GM19397 (cell line): ENCODE data around the gene CFAP141.
"Not testable (repeated sequence)": the region's sequence is repeated elsewhere in the genome, so short reads cannot be mapped to it uniquely, and the experiment has no call there.

Experiments used
- ATAC-seq: cut with Tn5 transposase; IDR thresholded peaks from one replicate; pipeline ENCODE4 v1.9.1; 2021; ENCODE audit warnings: mild to moderate bottlenecking, moderate library complexity; ENCODE audit not compliant: unreplicated experiment

Gene CFAP141

DNA sequence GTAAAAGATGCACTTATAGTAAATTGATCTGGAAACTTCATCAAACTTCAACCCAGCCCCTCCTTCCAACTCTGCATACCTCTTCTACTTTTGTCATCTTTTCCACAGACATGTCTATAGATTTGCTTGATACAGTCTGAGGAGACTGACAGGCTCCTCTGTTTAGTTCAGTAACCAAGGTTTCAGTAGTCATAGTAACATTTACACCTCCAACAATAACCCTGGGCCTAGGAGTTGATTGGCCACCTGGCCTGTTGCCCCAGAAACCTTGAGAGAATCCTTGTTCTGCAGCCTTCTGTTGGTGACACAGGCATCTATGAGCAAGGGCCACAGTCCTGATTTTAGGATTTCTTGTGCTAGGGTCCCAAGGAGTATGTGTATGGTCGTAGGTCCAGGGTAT lies at the start of gene CFAP141:
CFAP141 (minus strand) TSS at position 138 of the 400 bp plus-strand sequence; CDS start at position 112, 26 bp downstream.
- ATAC-seq, result no peak

DNA sequence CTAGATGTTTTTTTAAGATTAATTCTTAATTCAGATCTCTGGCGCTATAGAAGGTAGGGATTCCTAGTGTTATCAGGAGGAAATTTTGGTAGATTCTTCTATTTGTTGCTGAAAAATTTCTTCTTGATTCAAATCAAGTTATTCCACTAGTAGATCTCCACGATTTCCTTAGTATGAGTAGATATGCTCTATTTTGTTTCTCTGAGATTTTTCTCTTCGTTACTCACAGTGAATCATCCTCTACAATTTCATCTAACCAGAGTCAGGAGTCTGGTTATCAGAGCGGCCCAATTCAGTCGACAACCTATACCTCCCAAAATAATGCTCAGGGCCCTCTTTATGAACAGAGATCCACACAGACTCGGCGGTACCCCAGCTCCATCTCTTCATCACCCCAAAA lies 47.5 kb upstream of the CFAP141 start:
- ATAC-seq, result no peak

DNA sequence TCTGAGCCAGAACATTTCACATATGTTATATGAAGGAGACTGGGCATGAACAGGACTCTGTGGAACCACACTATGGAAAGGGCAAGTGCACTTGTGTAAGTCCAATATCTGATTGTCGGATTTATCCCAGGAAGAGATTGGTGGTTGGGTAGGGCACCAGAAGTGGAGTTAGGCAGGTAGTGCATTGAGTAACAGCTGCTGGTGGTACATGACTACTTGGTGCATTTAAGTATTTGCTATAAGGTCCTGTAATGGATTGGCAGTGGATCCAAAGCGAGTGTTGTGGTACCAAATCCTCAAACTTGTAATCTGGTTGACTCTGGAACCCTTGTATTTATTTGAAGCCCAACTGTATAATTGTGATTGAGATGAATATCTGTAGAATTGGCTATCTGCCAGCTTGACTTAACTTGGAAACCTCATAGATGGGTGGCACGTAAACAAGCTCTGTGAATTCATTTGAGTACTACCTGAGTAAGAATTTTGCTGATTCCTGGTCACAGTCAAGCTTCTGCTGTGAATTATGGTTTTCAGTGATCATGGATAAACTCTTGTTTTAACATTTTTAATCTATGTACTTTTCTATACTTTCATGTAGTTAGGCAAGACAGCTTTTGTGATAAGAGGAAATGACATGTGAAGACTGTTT lies 35.7 kb upstream of the CFAP141 start:
- no peak for ATAC-seq

DNA sequence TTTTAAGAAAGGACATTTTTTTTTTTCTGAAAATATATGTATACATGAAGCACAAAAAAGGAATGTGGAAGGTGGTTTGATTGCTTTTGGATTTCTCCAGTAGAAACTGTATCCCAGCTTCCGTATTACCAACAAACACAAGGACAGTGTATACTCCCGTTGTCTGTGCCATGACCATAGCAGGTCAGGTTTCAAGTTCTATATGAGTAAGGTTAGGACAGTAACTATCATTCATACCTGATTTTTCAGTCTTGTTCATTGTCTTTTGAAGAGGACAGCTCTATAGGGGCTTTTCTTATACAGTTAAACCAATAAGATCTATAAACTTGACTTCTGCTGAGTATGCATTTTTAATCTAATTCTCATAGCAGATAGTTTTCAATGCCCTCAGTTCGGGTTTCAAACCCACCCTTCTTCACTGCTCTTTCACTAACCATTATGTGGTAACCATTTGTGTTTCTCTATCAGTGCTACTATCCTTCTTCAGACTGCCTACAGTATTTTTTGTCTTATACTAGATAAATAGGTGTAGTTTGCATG lies 34.2 kb upstream of the CFAP141 start:
- ATAC-seq, result no peak

DNA sequence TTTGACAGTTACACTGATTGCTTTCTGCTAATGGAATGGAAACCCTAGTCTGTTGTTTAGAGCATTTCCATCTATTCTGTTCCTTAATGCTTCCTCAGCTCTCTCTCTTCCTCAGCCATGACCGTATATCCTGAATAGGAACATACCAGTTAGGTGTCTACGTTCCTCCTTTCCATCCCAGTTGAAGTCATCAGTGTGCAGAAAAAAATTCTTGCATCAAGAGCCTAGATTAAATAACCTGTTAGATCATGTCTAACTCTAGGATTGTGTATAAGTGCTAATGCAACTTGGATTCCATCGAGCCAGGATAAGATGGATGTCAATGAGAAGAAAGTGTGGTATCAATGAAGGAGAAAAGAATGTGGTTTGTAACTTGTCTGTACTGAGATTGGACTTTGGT lies 33.4 kb upstream of the CFAP141 start:
- no peak for ATAC-seq

DNA sequence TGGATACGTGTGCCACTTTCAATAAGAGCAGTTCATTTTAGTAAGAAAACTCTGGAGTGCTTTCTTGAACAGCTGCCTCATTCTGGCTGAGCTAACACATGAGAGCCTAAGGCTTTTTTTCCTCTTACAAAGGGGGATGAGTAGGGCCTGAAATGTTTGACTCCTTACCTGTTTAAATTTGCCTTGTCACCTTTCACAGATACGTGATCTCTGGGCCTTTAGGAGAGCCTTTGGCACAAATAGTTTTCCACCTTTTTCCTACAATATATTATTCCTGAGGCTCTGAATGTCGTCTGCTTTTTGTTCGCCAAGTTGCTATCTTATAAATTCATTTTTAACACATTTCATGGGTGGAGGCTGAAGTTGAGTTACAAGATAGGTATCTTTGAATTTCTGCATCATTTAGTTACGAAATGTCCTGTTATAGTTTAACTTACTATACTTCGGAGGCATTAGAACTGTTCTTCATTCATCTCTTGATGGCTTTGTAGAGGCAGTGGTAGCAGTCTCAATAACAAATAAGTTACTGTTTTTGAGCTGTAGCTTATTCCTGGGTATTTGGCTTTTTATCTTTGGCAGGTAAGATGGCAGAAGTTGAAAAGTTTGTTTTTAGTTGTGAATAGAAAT lies 31.9 kb upstream of the CFAP141 start:
- ATAC-seq, result no peak

DNA sequence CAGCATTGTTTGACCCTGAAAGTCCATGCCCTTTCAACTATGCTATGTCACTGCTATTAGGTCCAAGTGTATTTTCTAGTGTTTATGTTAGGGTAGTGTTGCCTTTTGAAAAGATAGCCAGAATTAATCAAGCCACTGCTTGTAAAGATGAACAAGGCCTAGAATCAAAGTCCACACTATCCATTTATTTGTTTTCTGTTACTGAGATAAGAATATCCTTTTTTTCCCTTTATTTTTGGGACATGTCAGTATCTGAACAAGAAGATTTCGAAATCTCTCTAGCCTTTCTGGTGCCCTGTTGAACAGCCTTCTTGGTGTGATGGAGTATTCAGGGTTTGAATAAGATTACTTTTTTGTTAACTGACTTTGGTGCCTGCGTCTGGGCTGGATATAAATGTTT lies 31.3 kb upstream of the CFAP141 start:
- no peak for ATAC-seq

DNA sequence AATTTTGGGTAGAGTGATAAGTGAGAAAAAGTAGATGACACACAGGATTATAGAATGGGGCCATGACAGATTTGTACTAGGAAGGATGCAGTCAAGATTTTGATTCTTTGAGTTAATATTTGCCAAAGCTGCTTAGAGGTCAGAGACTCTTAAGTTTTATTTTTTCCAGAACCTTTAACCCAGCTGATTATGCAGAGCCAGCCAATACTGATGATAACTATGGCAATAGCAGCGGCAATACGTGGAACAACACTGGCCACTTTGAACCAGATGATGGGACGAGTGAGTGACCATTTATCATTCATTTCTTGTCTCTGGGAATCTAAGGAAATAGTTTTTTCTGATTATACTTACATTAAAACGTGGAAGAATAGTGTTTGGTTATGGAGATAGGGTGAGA lies 30.7 kb upstream of the CFAP141 start:
- ATAC-seq, result no peak

DNA sequence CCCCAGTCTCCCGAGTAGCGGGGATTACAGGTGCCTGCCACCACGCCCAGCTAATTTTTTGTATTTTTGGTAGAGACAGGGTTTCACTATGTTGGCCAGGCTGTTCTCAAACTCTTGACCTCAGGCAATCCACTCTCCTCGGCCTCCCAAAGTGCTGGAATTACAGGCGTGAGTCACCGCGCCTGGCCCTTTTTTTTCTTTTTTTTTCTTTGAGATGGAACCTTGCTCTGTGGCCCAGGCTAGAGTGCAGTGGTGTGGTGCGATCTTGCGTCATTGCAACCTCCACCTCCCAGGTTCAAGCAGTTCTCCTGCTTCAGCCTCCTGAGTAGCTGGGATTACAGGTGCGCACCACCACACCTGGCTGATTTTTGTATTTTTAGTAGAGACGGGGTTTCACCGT lies 27.0 kb upstream of the CFAP141 start:
- not testable (repeated sequence) for ATAC-seq

DNA sequence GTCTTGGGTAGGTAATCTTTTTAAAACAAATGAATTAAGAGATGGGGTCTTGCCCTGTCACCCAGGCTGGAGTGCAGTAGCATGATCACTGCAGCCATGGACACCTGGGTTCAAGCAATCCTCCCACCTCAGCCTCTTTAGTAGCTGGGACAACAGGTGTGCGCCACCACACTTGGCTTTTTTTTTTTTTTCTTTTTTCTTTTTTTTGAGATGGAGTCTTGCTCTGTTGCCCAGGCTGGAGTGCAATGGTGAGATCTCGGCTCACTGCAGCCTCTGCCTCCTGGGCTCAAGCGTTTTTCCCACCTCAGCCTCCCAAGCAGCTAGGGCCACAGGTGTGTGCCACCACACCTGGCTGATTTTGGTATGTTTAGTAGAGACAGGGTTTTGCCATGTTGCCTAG lies 25.0 kb upstream of the CFAP141 start:
- ATAC-seq, result not testable (repeated sequence)

DNA sequence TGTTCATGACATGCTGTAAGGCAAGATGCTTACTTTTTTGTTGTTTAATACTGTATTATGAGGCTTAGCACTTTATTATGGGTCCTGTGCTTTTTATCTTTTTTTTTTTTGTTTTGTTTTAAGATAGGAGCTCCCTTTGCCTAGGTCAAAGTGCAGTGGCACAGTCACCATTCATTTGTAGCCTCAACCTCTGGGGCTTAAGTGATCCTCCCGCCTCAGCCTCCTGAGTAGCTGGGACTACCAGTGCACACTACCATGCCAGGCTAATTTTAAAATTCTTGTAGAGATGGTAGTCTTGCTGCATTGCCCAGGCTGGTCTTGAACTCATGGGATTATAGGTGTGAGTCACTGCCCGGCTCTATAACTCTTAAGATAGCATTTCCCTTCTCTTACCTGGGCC lies 19.2 kb upstream of the CFAP141 start:
- ATAC-seq, result no peak

DNA sequence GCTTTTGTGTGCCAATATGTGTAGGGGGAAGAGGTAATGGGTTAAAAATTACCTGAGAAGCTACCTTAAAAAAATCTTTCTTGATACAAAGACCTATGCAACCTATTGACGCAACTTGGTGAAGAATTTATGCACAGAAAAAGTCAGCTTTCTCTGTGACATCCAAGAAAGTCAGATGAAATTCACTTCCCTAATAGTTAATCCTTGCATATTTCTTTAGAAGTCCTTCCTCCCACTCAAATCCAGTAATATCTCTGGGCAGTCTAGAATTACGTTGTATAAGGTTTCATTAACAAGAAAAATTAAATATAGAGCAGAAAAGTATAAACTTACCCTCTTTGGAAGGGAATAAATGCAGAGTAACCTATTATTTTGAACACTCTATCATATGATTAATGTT lies 17.5 kb upstream of the CFAP141 start:
- ATAC-seq, result no peak

DNA sequence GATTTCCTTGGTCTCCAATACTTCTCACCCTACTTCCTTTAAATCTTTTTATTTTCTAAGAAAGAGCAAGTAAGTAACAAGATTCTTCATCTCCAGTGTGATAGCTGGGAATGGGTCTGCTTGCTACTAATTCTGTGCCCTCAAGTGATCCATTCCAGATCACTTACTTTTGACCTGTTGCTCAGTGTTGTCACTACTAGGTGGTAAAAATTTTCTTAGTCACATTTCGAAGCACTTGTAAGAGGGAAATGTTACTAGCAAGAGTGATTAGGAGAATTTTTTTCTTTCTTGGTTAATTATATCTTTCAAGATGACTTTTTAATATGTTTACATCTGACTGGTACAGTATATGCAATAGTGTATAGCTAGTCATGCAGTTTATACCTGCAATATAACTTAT lies 16.8 kb upstream of the CFAP141 start:
- no peak for ATAC-seq

DNA sequence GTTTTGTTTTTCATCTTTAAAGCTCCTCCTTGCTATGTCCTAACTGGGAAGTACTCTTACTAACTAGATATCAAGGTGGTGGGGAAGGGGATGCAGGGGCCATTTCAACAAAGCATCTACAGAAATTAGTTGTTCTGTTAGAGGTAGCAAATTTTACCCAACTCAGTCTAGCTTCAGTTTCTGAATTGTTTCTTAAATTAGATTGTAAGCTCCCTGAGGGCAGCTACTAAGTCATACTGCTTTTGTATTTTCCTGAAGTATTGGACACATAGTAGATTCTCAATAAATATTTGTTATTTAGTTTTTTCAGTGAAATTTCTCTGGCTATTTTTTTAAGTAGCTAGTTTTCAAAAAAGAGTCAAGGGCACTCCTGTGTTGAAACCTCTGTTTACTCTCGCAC lies 16.4 kb upstream of the CFAP141 start:
- ATAC-seq, result no peak

DNA sequence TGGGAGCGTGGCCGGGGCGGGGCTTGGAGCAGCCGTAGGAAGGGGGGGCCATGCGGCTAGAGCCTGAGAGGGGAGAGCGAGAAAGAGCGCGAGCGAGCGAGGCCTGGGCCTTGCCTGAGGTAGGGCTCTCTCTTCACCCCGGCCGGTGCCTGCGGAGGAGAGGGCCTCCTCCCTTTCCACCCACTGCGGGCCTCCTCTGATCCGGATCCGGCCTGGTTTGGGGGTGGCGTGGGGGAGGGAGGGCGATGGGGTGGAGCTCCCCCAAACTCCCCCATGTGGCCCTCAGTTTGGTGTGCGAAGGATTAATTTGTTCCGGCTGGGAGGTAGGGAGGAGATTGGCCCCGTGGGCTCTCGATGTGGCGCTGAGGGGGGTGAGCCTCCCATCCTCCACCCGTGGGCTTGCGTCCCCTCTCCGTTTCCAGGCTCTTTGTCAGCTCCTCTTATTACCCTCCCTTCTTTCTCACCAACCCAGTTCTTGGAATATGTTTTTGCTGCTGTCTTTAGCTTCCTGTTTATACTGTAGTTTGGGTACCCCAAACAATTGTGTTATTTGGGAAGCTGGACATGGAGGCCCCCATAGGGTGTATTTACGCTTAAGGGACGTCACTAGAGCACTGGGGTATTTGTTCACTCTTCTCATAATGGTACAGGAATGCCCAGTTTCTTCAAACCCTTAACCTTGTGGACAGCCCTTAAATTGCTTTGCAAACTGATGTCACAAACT lies 15.3 kb upstream of the CFAP141 start:
- ATAC-seq, result peak; percentile 8

DNA sequence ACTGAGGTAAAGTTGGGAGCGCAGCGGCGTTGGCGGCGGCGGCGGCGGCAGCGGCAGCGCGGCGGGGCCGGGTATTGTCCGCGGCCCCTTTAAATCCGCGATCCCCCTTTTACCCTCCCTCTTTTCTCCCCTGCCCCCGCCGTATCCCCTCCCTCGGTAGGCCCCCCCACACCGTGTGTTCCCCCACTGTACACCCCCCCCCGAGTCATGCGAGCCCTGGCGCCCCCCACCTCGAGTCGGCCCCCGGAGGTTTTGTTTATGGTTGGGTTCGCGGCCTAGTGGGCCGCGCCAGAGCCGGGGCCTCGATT lies 14.8 kb upstream of the CFAP141 start:
- ATAC-seq, result no peak

DNA sequence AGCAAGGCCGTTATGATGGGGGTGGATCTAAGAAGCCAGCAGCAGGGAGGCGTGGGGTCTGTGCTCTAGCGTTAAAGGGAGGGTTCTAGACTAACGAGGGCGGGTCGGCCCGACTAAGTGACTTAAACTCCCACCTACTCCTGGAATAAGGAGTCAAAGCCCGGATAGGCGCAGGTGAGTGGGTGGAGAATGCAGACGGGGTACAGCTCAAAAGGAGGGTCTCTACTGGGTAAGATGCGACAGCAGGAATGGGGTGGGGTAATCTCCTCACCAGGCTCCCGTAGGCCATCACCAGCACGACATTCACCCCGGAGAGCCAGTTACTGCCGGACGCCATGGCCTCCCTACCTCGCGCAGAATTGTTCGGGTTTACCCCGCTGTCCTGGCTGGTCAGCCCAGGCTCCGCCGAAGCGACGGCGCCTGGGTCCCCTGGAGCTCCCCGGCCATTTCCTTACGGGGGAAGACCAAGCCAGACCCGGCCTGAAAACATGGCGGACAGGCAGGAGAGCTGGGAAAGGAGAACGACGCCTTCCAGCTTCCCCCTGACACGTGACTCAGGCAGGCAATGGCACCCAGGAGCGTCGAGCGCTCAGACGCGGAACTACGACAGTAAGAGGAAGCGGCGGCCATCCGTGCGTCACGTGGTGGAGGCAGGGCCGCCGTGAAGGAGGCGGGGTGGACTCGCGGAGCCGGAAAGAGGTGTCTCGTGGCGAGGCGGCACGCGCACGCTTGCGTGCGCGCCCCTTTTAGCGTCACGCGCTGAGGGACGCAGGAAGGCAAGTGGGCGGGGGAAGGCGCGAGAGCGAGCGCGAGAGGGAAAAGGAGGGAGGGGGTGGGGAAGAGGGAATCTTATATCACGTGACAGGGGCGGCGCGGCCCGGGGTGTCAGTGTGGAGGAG lies 14.2 kb upstream of the CFAP141 start, which contains the start of gene UBAP2L:
UBAP2L (plus strand) TSS at position 885 of the 899 bp plus-strand sequence. CDS start 4,169 bp downstream, outside the sequence.
- peak; percentile 94 for ATAC-seq

DNA sequence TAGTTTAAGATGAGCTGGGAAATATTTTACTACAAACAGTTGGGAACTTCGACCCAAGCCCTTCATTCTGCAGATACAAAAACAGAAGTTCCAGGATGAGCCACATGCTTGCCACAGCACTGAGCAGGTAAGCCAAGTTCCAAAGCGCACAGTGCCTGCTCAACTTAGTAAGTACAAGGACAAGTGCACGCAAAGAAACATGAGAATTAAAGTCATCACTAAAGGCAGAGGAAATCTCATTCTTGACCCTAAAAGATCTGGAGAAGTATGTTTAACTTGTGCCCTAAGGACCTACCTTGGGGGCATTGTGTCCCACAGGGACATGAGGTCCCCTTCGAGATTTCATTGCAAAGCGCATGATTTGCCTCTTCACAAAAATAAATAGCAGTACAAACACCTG lies 13.4 kb upstream of the CFAP141 start:
- ATAC-seq, result no peak

DNA sequence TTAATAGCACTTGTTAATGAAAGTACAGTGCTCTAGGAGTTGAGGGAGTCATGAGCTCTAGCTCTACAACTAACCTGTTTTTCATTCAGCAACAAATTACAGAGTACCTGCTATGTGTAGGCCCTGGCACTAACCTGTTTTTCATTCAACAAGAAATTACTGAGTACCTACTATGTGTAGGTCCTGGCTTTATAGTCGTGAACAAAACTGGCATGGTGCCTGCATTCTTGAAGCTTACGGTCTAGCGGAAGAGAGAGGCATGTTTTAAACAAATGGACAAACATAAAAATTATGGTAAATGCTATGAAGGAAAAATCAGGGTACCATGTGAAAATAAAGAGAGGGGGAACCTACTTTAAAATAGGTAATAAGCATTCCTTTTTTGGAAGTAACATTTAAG lies 12.4 kb upstream of the CFAP141 start:
- ATAC-seq, result no peak

DNA sequence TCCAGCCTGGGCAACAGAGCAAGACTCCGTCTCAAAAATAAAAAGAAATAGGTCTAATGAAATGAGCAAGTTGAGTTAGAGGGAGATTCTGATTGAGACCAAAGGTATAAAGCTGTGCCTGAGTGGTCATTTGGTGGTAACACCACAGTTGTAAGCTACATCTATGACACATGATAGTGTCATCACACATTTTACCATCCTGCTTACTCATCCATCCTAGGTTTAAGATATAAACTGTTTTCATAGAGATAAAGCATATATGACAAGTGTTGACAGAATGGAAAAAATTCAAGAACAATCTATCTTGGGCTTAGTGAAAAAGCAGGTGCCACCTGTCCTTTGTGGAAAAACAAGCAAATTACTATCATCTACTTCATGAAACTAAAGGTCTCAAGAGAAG lies 7.1 kb upstream of the CFAP141 start:
- no peak for ATAC-seq

DNA sequence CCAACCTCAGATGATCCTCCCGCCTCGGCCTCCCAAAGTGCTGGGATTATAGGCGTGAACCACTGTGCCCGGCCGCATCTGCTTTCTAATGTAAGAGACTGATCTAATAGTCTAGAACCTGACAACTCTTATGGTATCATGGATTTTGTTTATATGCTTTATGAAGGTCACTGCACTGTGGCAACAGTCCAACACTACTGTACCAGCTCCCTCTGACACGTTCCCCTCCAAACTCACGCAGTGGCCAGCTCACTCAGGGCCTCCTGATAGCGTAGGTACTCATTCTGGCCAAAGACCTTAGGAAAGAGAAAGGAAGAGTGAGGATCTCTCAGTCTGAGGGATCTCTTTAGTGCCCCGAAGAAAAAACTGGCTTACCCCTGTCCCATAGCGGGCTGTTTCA lies 6.0 kb upstream of the CFAP141 start:
- ATAC-seq, result no peak
